WTC11 (cell line): ENCODE measurements around the gene TRMT112.
A peak's percentile ranks its signal among the peaks of the same experiment; 100 is the strongest.

Source experiments
- ATF2 ChIP-seq: sonication (generic); formaldehyde crosslinking; IDR thresholded peaks from 2 replicates; pipeline ENCODE4 v1.8.1; 2022; ENCODE audit warnings: low read depth, missing genetic modification reagents, borderline replicate concordance
- ATF3 ChIP-seq: sonication (generic); formaldehyde crosslinking; conservative IDR thresholded peaks from 2 replicates; pipeline ENCODE4 v1.8.1; 2022; ENCODE audit warnings: mild to moderate bottlenecking, missing genetic modification reagents
- E2F4 ChIP-seq: sonication (generic); formaldehyde crosslinking; IDR thresholded peaks from 2 replicates; pipeline ENCODE4 v1.8.1; 2022; ENCODE audit warnings: low read depth, mild to moderate bottlenecking, moderate library complexity, missing genetic modification reagents, borderline replicate concordance
- ETV6 ChIP-seq: sonication (generic); formaldehyde crosslinking; IDR thresholded peaks from 2 replicates; pipeline ENCODE4 v1.8.1; 2022; ENCODE audit warnings: mild to moderate bottlenecking, missing genetic modification reagents
- FOXP1 ChIP-seq: sonication (generic); formaldehyde crosslinking; IDR thresholded peaks from 2 replicates; pipeline ENCODE4 v1.8.0; 2022; ENCODE audit warnings: missing genetic modification reagents, mild to moderate bottlenecking, moderate library complexity, borderline replicate concordance
- JUN ChIP-seq: sonication (generic); formaldehyde crosslinking; IDR thresholded peaks from 2 replicates; pipeline ENCODE4 v1.8.0; 2023; ENCODE audit warnings: mild to moderate bottlenecking, missing genetic modification reagents
- NR3C1 ChIP-seq: sonication (generic); formaldehyde crosslinking; conservative IDR thresholded peaks from 2 replicates; pipeline ENCODE4 v1.8.1; 2023; ENCODE audit warnings: low read depth, mild to moderate bottlenecking, missing genetic modification reagents
- TP53 ChIP-seq: sonication (generic); formaldehyde crosslinking; IDR thresholded peaks from 2 replicates; pipeline ENCODE4 v1.8.1; 2023; ENCODE audit warnings: mild to moderate bottlenecking, missing genetic modification reagents
- ZSCAN18 ChIP-seq: fragments of 250-450 bp; sonication (Bioruptor Pico); IDR thresholded peaks from 2 replicates; pipeline ENCODE4 v2.1.2; 2022; ENCODE audit warnings: mild to moderate bottlenecking, moderate library complexity
- TF ChIP-seq, protein P1 (sequence below): fragments of 200-600 bp; IDR thresholded peaks from 2 replicates; pipeline ENCODE4 v1.8.0; 2022; ENCODE audit warnings: antibody characterized with exemption
- TF ChIP-seq, protein P2 (sequence below): sonication (generic); formaldehyde crosslinking; IDR thresholded peaks from 2 replicates; pipeline ENCODE4 v1.8.0; 2022; ENCODE audit warnings: mild to moderate bottlenecking, missing genetic modification reagents

- no peak for TF ChIP-seq NR3C1 (CRISPR knock-in tag)
- no peak for TF ChIP-seq ATF2 (CRISPR knock-in tag)
- 0 out of 2 replicates have a peak, but pooled peaks have one; percentile 63 for TF ChIP-seq ETV6
- TF ChIP-seq, protein P1, sequence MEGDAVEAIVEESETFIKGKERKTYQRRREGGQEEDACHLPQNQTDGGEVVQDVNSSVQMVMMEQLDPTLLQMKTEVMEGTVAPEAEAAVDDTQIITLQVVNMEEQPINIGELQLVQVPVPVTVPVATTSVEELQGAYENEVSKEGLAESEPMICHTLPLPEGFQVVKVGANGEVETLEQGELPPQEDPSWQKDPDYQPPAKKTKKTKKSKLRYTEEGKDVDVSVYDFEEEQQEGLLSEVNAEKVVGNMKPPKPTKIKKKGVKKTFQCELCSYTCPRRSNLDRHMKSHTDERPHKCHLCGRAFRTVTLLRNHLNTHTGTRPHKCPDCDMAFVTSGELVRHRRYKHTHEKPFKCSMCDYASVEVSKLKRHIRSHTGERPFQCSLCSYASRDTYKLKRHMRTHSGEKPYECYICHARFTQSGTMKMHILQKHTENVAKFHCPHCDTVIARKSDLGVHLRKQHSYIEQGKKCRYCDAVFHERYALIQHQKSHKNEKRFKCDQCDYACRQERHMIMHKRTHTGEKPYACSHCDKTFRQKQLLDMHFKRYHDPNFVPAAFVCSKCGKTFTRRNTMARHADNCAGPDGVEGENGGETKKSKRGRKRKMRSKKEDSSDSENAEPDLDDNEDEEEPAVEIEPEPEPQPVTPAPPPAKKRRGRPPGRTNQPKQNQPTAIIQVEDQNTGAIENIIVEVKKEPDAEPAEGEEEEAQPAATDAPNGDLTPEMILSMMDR: no peak
- TF ChIP-seq, protein P2, sequence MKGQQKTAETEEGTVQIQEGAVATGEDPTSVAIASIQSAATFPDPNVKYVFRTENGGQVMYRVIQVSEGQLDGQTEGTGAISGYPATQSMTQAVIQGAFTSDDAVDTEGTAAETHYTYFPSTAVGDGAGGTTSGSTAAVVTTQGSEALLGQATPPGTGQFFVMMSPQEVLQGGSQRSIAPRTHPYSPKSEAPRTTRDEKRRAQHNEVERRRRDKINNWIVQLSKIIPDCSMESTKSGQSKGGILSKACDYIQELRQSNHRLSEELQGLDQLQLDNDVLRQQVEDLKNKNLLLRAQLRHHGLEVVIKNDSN: no peak
- no peak for TF ChIP-seq E2F4 (CRISPR knock-in tag)
- TF ChIP-seq JUN (CRISPR knock-in tag): no peak
- no peak for TF ChIP-seq FOXP1 (CRISPR knock-in tag)
- no peak for TF ChIP-seq TP53 (CRISPR knock-in tag)
- TF ChIP-seq ATF3 (CRISPR knock-in tag): no peak
- no peak for TF ChIP-seq ZSCAN18 (CRISPR knock-in tag)
These were observed 33.1 kb downstream of the TRMT112 start, which contains the start of gene BAD for GRCh38 chr11:64284048-64284961.
